Gastrocnemius medialis (tissue), 4 donors: ENCODE data around the gene RBBP8NL. TPM values are rescaled to one million over a fixed set of nuclear protein-coding genes. Genes with fewer than 3 reads are reported as not detected.

ENCODE experiments used
- ATAC-seq, 2 donors: fragments of 150-250 bp; one replicate each; pipeline ENCODE4 v1.9.1; 2016
- DNase-seq, 2 donors: peaks; one replicate each; pipeline ENCODE4 v3.0.0-alpha.2; 2019
- H3K27ac ChIP-seq, 4 donors: fragments of 200-600 bp; sonication (generic); 1 replicate in 1 of 4; 2 replicates in 3 of 4; pipeline ENCODE4 v1.5.1; 2016 to 2018; ENCODE audit warnings: mild to moderate bottlenecking in 2 of 4, moderate library complexity in 1 of 4
- H3K27me3 ChIP-seq, 3 donors: fragments of 200-600 bp; sonication (generic) in 2 of 3; 1 replicate in 1 of 3; 2 replicates in 2 of 3; pipeline versions ENCODE4 v1.5.1 to v1.6.0; 2016 to 2019; ENCODE audit warnings: mild to moderate bottlenecking in 1 of 3, moderate library complexity in 1 of 3
- H3K36me3 ChIP-seq, 2 donors: fragments of 200-600 bp; sonication (generic) in 1 of 2; one replicate each; pipeline ENCODE4 v1.5.1; 2017 to 2018
- H3K4me1 ChIP-seq, 2 donors: fragments of 200-600 bp; sonication (generic) in 1 of 2; one replicate each; pipeline ENCODE4 v1.5.1; 2016 to 2017; ENCODE audit warnings: mild to moderate bottlenecking in 2 of 2
- H3K4me3 ChIP-seq, 4 donors: fragments of 200-600 bp; sonication (generic) in 3 of 4; 1 replicate in 1 of 4; 2 replicates in 3 of 4; pipeline ENCODE4 v1.5.1; 2016 to 2019; ENCODE audit warnings: mild to moderate bottlenecking in 2 of 4
- H3K9me3 ChIP-seq, 3 donors: fragments of 200-600 bp; sonication (generic) in 2 of 3; 1 replicate in 1 of 3; 2 replicates in 2 of 3; pipeline ENCODE4 v1.5.1; 2016 to 2019
- POLR2A ChIP-seq, 2 donors: fragments of 450-650 bp; IDR thresholded peaks; one replicate each; pipeline ENCODE4 v1.6.1; 2017; ENCODE audit warnings: antibody characterized with exemption in 2 of 2, mild to moderate bottlenecking in 2 of 2, moderate library complexity in 2 of 2
- in situ Hi-C, 4 donors: fragments of 200-750 bp; cut with MboI; loops; one replicate each; pipeline versions ENCODE4 v1.15.0 to v1.8.0; 2017; ENCODE audit warnings: low sequenced_read_pairs in 4 of 4
- intact Hi-C: fragments of 100-400 bp; cut with DNase I; formaldehyde crosslinking; loops from one replicate; pipeline ENCODE4 v1.15.1; 2023; ENCODE audit warnings: low total_unique reads
- total RNA-seq, 4 donors: library from RNA; depleted of rRNA; stranded (reverse); fragments of >200 nt; gene quantifications; one replicate each; pipeline versions ENCODE4 v1.1.0 to v1.2.3, GENCODE V29; 2016
- TF ChIP-seq, protein P1 (sequence below), 5 experiments: fragments of 450-650 bp in 3 of 5; fragments of 200-600 bp in 2 of 5; sonication (generic) in 2 of 5; IDR thresholded peaks in 4 of 5; conservative IDR thresholded peaks in 1 of 5; 1 replicate in 4 of 5; 2 replicates in 1 of 5; pipeline ENCODE4 v1.5.1; 2016 to 2019; ENCODE audit warnings: antibody characterized with exemption in 5 of 5, mild to moderate bottlenecking in 3 of 5, moderate library complexity in 3 of 5

RBBP8NL gene
- total RNA-seq, 4 donors from 2014 or later, result not detected

- Histone ChIP-seq H3K27me3 (no peaks in the 10 kb centered on the region), H3K27ac (no peak overlapping the region), H3K4me1 (peaks cover 30 to 48% of the 10 kb centered on the region in 2 donors), H3K9me3 (no peaks in the 10 kb centered on the region), H3K36me3 (no peaks in the 10 kb centered on the region), H3K4me3 (no peak overlapping the region)
- intact Hi-C loops, result no loop called here
- no peak for TF ChIP-seq POLR2A (IDR thresholded peaks at IDR 0.05)
- TF ChIP-seq, protein P1, sequence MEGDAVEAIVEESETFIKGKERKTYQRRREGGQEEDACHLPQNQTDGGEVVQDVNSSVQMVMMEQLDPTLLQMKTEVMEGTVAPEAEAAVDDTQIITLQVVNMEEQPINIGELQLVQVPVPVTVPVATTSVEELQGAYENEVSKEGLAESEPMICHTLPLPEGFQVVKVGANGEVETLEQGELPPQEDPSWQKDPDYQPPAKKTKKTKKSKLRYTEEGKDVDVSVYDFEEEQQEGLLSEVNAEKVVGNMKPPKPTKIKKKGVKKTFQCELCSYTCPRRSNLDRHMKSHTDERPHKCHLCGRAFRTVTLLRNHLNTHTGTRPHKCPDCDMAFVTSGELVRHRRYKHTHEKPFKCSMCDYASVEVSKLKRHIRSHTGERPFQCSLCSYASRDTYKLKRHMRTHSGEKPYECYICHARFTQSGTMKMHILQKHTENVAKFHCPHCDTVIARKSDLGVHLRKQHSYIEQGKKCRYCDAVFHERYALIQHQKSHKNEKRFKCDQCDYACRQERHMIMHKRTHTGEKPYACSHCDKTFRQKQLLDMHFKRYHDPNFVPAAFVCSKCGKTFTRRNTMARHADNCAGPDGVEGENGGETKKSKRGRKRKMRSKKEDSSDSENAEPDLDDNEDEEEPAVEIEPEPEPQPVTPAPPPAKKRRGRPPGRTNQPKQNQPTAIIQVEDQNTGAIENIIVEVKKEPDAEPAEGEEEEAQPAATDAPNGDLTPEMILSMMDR (IDR thresholded peaks at IDR 0.05 in 4 of 5, conservative IDR thresholded peaks at IDR 0.05 in 1 of 5), result no peak
- in situ Hi-C loops, result no loop called here
- ATAC-seq, result no peak
- no peak for DNase-seq
Measured at GRCh38 chr20:62372042-62372993, 55.0 kb downstream of the RBBP8NL start.

- no peaks in the 10 kb centered on the region for H3K27me3 ChIP-seq
- H3K4me3 ChIP-seq, result no peak overlapping the region
- no peaks in the 10 kb centered on the region for H3K36me3 ChIP-seq
- H3K4me1 ChIP-seq, result peaks cover 30 to 49% of the 10 kb centered on the region in 2 donors
- TF ChIP-seq, protein P1 (IDR thresholded peaks at IDR 0.05 in 4 of 5, conservative IDR thresholded peaks at IDR 0.05 in 1 of 5), result no peak
- no peak for TF ChIP-seq POLR2A (IDR thresholded peaks at IDR 0.05)
- H3K9me3 ChIP-seq, result no peaks in the 10 kb centered on the region
- in situ Hi-C loops, result no loop called here
- intact Hi-C loops, result no loop called here
- no peak for ATAC-seq
- DNase-seq, result no peak
- H3K27ac ChIP-seq, result no peak overlapping the region
Measured at GRCh38 chr20:62371588-62372041, 55.7 kb downstream of the RBBP8NL start.

DNA sequence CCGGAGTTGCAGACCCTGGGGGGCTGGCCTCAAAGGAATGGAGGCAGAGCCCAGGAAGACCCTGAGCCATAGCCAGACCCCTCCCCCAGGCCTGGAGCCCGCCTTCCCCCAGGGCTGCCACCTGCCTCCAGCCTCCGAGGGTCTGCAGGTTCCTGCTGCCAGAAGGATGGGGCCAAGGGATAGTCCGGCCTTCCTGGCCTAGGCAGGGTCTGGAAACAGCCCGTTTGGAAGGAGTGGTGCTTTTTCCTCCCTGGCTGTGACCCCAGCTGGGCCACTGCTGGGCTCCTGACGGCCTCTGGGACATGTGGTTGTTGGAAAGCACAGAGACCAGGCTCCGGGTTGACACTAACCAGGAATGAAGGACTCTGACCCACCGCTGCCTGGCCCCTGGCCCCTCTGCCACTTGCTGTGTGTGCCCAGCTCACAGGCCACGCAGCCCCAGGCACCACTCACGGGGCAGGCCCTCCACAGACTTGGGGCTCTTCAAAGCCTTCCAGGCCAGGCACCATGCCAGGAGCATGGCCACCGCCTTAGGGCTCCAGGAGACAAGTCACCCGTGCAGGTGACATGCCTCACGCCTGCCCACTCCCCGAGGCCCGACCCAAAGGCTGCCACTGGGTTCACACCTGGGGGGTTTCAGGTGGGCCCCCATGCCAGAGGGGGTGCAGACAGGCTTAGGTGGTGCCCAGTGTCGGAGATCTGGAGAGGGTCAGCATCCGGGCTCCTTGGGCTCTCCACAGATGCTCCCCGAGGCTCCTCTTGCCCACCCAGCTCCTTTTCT lies 56.3 kb downstream of the RBBP8NL start:
- intact Hi-C loops, result no loop called here
- Histone ChIP-seq H3K4me3 (no peak overlapping the region), H3K9me3 (no peaks in the 10 kb centered on the region), H3K27me3 (no peaks in the 10 kb centered on the region), H3K4me1 (peaks cover 30 to 49% of the 10 kb centered on the region in 2 donors), H3K36me3 (no peaks in the 10 kb centered on the region), H3K27ac (peak overlapping the region; percentile 35 to 90 (median 49))
- no peak for ATAC-seq
- TF ChIP-seq, protein P1 (IDR thresholded peaks at IDR 0.05 in 4 of 5, conservative IDR thresholded peaks at IDR 0.05 in 1 of 5), result no peak
- TF ChIP-seq POLR2A (IDR thresholded peaks at IDR 0.05), result no peak
- in situ Hi-C loops, result no loop called here
- no peak for DNase-seq

- ATAC-seq (no peak), DNase-seq (no peak)
- Histone ChIP-seq H3K4me1 (peaks cover 38 to 55% of the 10 kb centered on the region in 2 donors), H3K4me3 (no peak overlapping the region), H3K27ac (peak overlapping the region; percentile 35 to 90 (median 49)), H3K27me3 (no peaks in the 10 kb centered on the region), H3K36me3 (no peaks in the 10 kb centered on the region), H3K9me3 (no peaks in the 10 kb centered on the region)
- intact Hi-C loops, result no loop called here
- in situ Hi-C loops, result no loop called here
- no peak for TF ChIP-seq POLR2A (IDR thresholded peaks at IDR 0.05)
- TF ChIP-seq, protein P1 (IDR thresholded peaks at IDR 0.05 in 4 of 5, conservative IDR thresholded peaks at IDR 0.05 in 1 of 5), result no peak
Measured at GRCh38 chr20:62370115-62370806, 57.1 kb downstream of the RBBP8NL start.
